Heart right ventricle (tissue), 16 donors: ENCODE data around the gene NR2C2. TPM values are rescaled to one million over a fixed set of nuclear protein-coding genes. Genes with fewer than 3 reads are reported as not detected.

Experiments used
- ATAC-seq, 8 donors: fragments of 200-7000 bp; cut with Tn5 transposase; one replicate each; pipeline ENCODE4 v1.9.1; 2020; ENCODE audit warnings: mild to moderate bottlenecking in 8 of 8, moderate library complexity in 8 of 8, moderate number of reproducible peaks in 1 of 8
- DNase-seq, 2 donors: peaks; one replicate each; pipeline ENCODE4 v3.0.0-alpha.2; 2020
- H3K27ac ChIP-seq, 10 donors: fragments of 200-600 bp; sonication (generic) in 2 of 10; one replicate each; pipeline versions ENCODE4 v1.5.0 to v1.8.0; 2020 to 2022; ENCODE audit warnings: mild to moderate bottlenecking in 3 of 10
- H3K27me3 ChIP-seq, 7 donors: fragments of 200-600 bp; one replicate each; pipeline ENCODE4 v1.8.0; 2021 to 2022; ENCODE audit warnings: mild to moderate bottlenecking in 2 of 7
- H3K36me3 ChIP-seq, 9 donors: fragments of 200-600 bp; sonication (generic) in 1 of 9; one replicate each; pipeline versions ENCODE4 v1.5.0 to v1.8.0; 2020 to 2022; ENCODE audit warnings: mild to moderate bottlenecking in 2 of 9
- H3K4me1 ChIP-seq, 9 donors: fragments of 200-600 bp; sonication (generic) in 1 of 9; one replicate each; pipeline versions ENCODE4 v1.5.0 to v1.8.0; 2020 to 2022; ENCODE audit warnings: mild to moderate bottlenecking in 4 of 9
- H3K4me3 ChIP-seq, 10 donors: fragments of 200-600 bp; sonication (generic) in 2 of 10; one replicate each; pipeline versions ENCODE4 v1.5.0 to v1.8.0; 2020 to 2022; ENCODE audit warnings: mild to moderate bottlenecking in 7 of 10, moderate library complexity in 2 of 10
- H3K9me3 ChIP-seq, 11 donors: fragments of 200-600 bp in 10 of 11; sonication (generic) in 2 of 11; one replicate each; pipeline versions ENCODE4 v1.5.0 to v1.8.0; 2013 to 2022; ENCODE audit warnings: mild to moderate bottlenecking in 2 of 11, control low read depth in 1 of 11, moderate library complexity in 1 of 11
- CTCF ChIP-seq, 9 donors: fragments of 200-600 bp; sonication (generic) in 2 of 9; IDR thresholded peaks; one replicate each; pipeline versions ENCODE4 v1.5.0 to v1.8.0; 2021 to 2022; ENCODE audit warnings: antibody characterized with exemption in 9 of 9, mild to moderate bottlenecking in 5 of 9, moderate library complexity in 1 of 9
- WGBS, 2 donors: extraction: QIAGEN DNeasy Blood & Tissue Kit; methylation state at CpG; one replicate each; pipeline ENCODE4 v1.1.7; 2013; ENCODE audit warnings: inconsistent platforms in 1 of 2; 5-methylcytosine and 5-hydroxymethylcytosine counted together
- intact Hi-C, 10 donors: fragments of 100-400 bp; cut with DNase I; formaldehyde crosslinking; loops; one replicate each; pipeline versions ENCODE4 v1.11.1 to v1.14.2; 2022
- polyA plus RNA-seq, 2 donors: library from polyadenylated mRNA; stranded (reverse); fragments of 200-250 nt; gene quantifications; one replicate each; pipeline ENCODE4 v1.2.3, GENCODE V29; 2013
- total RNA-seq, 10 donors: library from RNA; stranded (reverse); fragmentation: NEBNext Ultra II Directional in 3 of 10; extraction: Animal tissue kit (Norgen Biotek cat#: 25700) in 3 of 10; gene quantifications; one replicate each; pipeline versions ENCODE4 v1.2.1 to v1.2.4, GENCODE V29; 2021 to 2023
- donor health status: Arrhythmogenic right ventricular cardiomyopathy.
- donor health status: ischemic (EF 13 %, LVEDD 7.1; RV severe dilation, severe dysfunction).
- donor health status: healthy with polysubstance abuse.
- donor health status: DM: no; HTN: yes; CAD: no.
- donor health status: DM: no; HTN: no; CAD: no.
- donor health status: ischemic (EF 25% LVEDD 6.9; RV normal size, moderate dysfunction).
- donor health status: ischemic (EF 25% LVEDD 5.7; RV mildly dilated, moderate dysfunction).
- donor health status: healthy.
- donor health status: DM: yes; HTN: yes; CAD: no.
- donor health status: Ischemic cardiomyopathy.
- donor health status: ischemic (EF 35%, LVEDD 5.7; RV mildly dilated, moderate dysfunction).
- donor health status: nonischemic (EF 11% LVEDD 7.7; RV severe dilation, severe dysfunction).
- donor health status: DM: yes; HTN: yes; CAD: no.
- donor health status: PGD.
- donor health status: ischemic (EF 29% LVEDD 5.4; RV normal size, mild dysfunction).
- donor health status: nonischemic (EF 23%, LVEDD 6.1; RV moderate dilation, normal function).

NR2C2 gene
- total and polyA plus RNA-seq, 12 donors = 6.5 to 33.8 (median 27.1) TPM

- DNase-seq = no peak
- Histone ChIP-seq H3K4me3 (no peak overlapping the region), H3K36me3 (peaks cover 0 to 83% (median 3%) of the 10 kb centered on the region in 9 donors), H3K27ac (no peak overlapping the region), H3K4me1 (peaks cover 0 to 14% (median 10%) of the 10 kb centered on the region in 9 donors), H3K27me3 (peaks cover 0 to 4% (median 0%) of the 10 kb centered on the region in 7 donors), H3K9me3 (no peaks in the 10 kb centered on the region)
- ATAC-seq = peak in 3 of 8 donors; percentile 6 to 24 (median 16)
- TF ChIP-seq CTCF (IDR thresholded peaks at IDR 0.05) = no peak
- intact Hi-C loops = loop anchor here (1.0 to 5.0 kb wide), 8 partner anchors 130 to 255 kb away; partner anchors contain the start of gene C3orf20 (in 1 of the 10)
- 83 to 88% methylated on average over 21 of the region's 21 CpGs for WGBS, 2 donors
These were observed 25.3 kb upstream of the NR2C2 start for GRCh38 chr3:14921811-14922705.

- intact Hi-C loops = loop anchor here in 5 of 10 donors (5.0 kb wide), 3 partner anchors 131 to 256 kb away; no protein-coding TSS in a partner anchor
- peaks cover 0 to 4% (median 0%) of the 10 kb centered on the region in 7 donors for H3K27me3 ChIP-seq
- peaks cover 0 to 83% (median 3%) of the 10 kb centered on the region in 9 donors for H3K36me3 ChIP-seq
- no peak for DNase-seq
- H3K27ac ChIP-seq = no peak overlapping the region
- H3K4me1 ChIP-seq = peaks cover 0 to 14% (median 10%) of the 10 kb centered on the region in 9 donors
- ATAC-seq = no peak
- H3K4me3 ChIP-seq = no peak overlapping the region
- no peak for TF ChIP-seq CTCF (IDR thresholded peaks at IDR 0.05)
- 95 to 98% methylated on average over 13 of the region's 13 CpGs for WGBS, 2 donors
- no peaks in the 10 kb centered on the region for H3K9me3 ChIP-seq
These were observed 24.5 kb upstream of the NR2C2 start for GRCh38 chr3:14922863-14923262.

- Histone ChIP-seq H3K4me3 (no peak overlapping the region), H3K36me3 (peaks cover 0 to 83% (median 3%) of the 10 kb centered on the region in 9 donors), H3K27me3 (no peaks in the 10 kb centered on the region), H3K27ac (no peak overlapping the region), H3K9me3 (no peaks in the 10 kb centered on the region), H3K4me1 (peaks cover 0 to 14% (median 10%) of the 10 kb centered on the region in 9 donors)
- 85 to 94% methylated on average over 6 of the region's 6 CpGs for WGBS, 2 donors
- intact Hi-C loops = loop anchor here in 5 of 10 donors (5.0 kb wide), 3 partner anchors 131 to 256 kb away; no protein-coding TSS in a partner anchor
- no peak for ATAC-seq
- no peak for TF ChIP-seq CTCF (IDR thresholded peaks at IDR 0.05)
- no peak for DNase-seq
These were observed 23.9 kb upstream of the NR2C2 start for GRCh38 chr3:14923476-14923875.

- WGBS, 2 donors = 69 to 74% methylated on average over 9 of the region's 9 CpGs
- no peak overlapping the region for H3K27ac ChIP-seq
- peaks cover 0 to 92% (median 3%) of the 10 kb centered on the region in 9 donors for H3K36me3 ChIP-seq
- ATAC-seq (peak in 2 of 8 donors; percentile 41 to 46), DNase-seq (peak in 1 of 2 donors; percentile 38)
- peaks cover 0 to 9% (median 7%) of the 10 kb centered on the region in 9 donors for H3K4me1 ChIP-seq
- peaks cover 0 to 3% (median 0%) of the 10 kb centered on the region in 11 donors for H3K9me3 ChIP-seq
- no peaks in the 10 kb centered on the region for H3K27me3 ChIP-seq
- intact Hi-C loops = no loop called here
- no peak overlapping the region for H3K4me3 ChIP-seq
- TF ChIP-seq CTCF (IDR thresholded peaks at IDR 0.05) = peak; percentile 56 to 85 (median 76)
These were observed 21.4 kb upstream of the NR2C2 start for GRCh38 chr3:14925729-14926591.
